CD8-positive, alpha-beta memory T cell (primary cell): ENCODE results near the gene RNASE4. TPM values are rescaled to one million over a fixed set of nuclear protein-coding genes. Genes with fewer than 3 reads are reported as not detected.
A peak's percentile ranks its signal among the peaks of the same experiment; 100 is the strongest.

ENCODE experiments used
- CTCF ChIA-PET: fragments of 350-600 bp; sonication (Branson Sonifier 250); formaldehyde crosslinking; loops from one replicate; lab custom pipeline; 2021; ENCODE audit warnings: antibody characterized with exemption; lab: Charles Lee
- POLR2A ChIA-PET: fragments of 350-600 bp; sonication (Branson Sonifier 250); formaldehyde crosslinking; loops from one replicate; lab custom pipeline; 2021; ENCODE audit warnings: antibody characterized with exemption; lab: Charles Lee
- DNase-seq, 5 donors: peaks; one replicate each; pipeline versions ENCODE4 v3.0.0 to v3.0.0-alpha.2; 2020 to 2022; ENCODE audit warnings: mixed read lengths in 1 of 5
- H3K27ac ChIP-seq: one replicate; pipeline ENCODE4 v1.7.0; 2013; ENCODE audit warnings: low read depth, mild to moderate bottlenecking, low read length, moderate library complexity
- H3K27me3 ChIP-seq: 2 replicates; pipeline ENCODE4 v1.7.0; 2013; ENCODE audit warnings: low read length, mild to moderate bottlenecking; ENCODE audit not compliant: insufficient read depth, poor library complexity, severe bottlenecking
- H3K36me3 ChIP-seq: 2 replicates; pipeline ENCODE4 v1.7.0; 2013; ENCODE audit warnings: mild to moderate bottlenecking, low read length, moderate library complexity; ENCODE audit not compliant: insufficient read depth
- H3K4me1 ChIP-seq: 2 replicates; pipeline ENCODE4 v1.7.0; 2013; ENCODE audit warnings: mild to moderate bottlenecking, low read length, moderate library complexity; ENCODE audit not compliant: insufficient read depth
- H3K4me3 ChIP-seq: 2 replicates; pipeline ENCODE4 v1.7.0; 2013; ENCODE audit warnings: mild to moderate bottlenecking, low read length
- H3K9me3 ChIP-seq: 2 replicates; pipeline ENCODE4 v1.7.0; 2013; ENCODE audit warnings: mild to moderate bottlenecking, low read length
- H3K27ac Mint-ChIP-seq, 8 donors: one replicate each; pipeline ENCODE4 v1.8.0; 2020 to 2021; ENCODE audit warnings: mixed read lengths in 8 of 8, mild to moderate bottlenecking in 6 of 8, inconsistent platforms in 3 of 8, moderate library complexity in 3 of 8
- H3K27me3 Mint-ChIP-seq, 2 donors: one replicate each; pipeline ENCODE4 v1.8.0; 2020 to 2021; ENCODE audit warnings: mixed read lengths in 2 of 2, mild to moderate bottlenecking in 1 of 2, moderate library complexity in 1 of 2
- H3K36me3 Mint-ChIP-seq, 3 donors: one replicate each; pipeline ENCODE4 v1.8.0; 2020 to 2021; ENCODE audit warnings: mixed read lengths in 3 of 3, inconsistent platforms in 1 of 3, mild to moderate bottlenecking in 1 of 3
- H3K4me1 Mint-ChIP-seq, 3 donors: one replicate each; pipeline ENCODE4 v1.8.0; 2020 to 2021; ENCODE audit warnings: mixed read lengths in 3 of 3, inconsistent platforms in 1 of 3, mild to moderate bottlenecking in 1 of 3
- H3K4me3 Mint-ChIP-seq, 7 donors: one replicate each; pipeline ENCODE4 v1.8.0; 2020 to 2021; ENCODE audit warnings: mixed read lengths in 7 of 7, mild to moderate bottlenecking in 6 of 7, moderate library complexity in 4 of 7, inconsistent platforms in 2 of 7
- H3K9me3 Mint-ChIP-seq, 5 donors: one replicate each; pipeline ENCODE4 v1.8.0; 2020 to 2022; ENCODE audit warnings: mixed read lengths in 5 of 5, mild to moderate bottlenecking in 3 of 5, moderate library complexity in 2 of 5, inconsistent platforms in 1 of 5
- polyA plus RNA-seq: library from polyadenylated mRNA; unstranded; fragments of 300-500 nt; fragmentation: Illumina TruSeq; gene quantifications from one replicate; pipeline ENCODE4 v1.2.3, GENCODE V29; 2021
- total RNA-seq, 2 experiments: library from RNA; stranded (reverse); gene quantifications; one replicate each; pipeline ENCODE4 v1.2.3, GENCODE V29; 2021

Gene RNASE4
- total and polyA plus RNA-seq, 3 experiments from 2014 or later, result 0.57 to 2.3 TPM; not detected in 1

GRCh38 chr14:20683125-20683890 is 1.1 kb upstream of the RNASE4 start:
- Mint-ChIP-seq H3K27ac (no peak overlapping the region), H3K27me3 (peaks cover 0 to 4% of the 10 kb centered on the region in 2 donors), H3K36me3 (peaks cover 0 to 5% (median 0%) of the 10 kb centered on the region in 3 donors), H3K9me3 (no peaks in the 10 kb centered on the region), H3K4me1 (peaks cover 6 to 10% (median 9%) of the 10 kb centered on the region in 3 donors), H3K4me3 (no peak overlapping the region)
- POLR2A ChIA-PET, result interaction anchor here (1.3 to 4.4 kb wide), 5 partner anchors 20 to 342 kb away, joined by 4 to 31 read pairs (median 7); partner anchors contain the start of genes PARP2 and PIP4P1
- Histone ChIP-seq H3K4me3 (peak overlapping the region; percentile 97), H3K27ac (peak overlapping the region; percentile 96), H3K4me1 (peaks cover 25% of the 10 kb centered on the region), H3K36me3 (no peaks in the 10 kb centered on the region), H3K27me3 (no peaks in the 10 kb centered on the region), H3K9me3 (no peaks in the 10 kb centered on the region)
- CTCF ChIA-PET, result interaction anchor here (0.9 to 4.7 kb wide), 10 partner anchors 15 to 355 kb away, joined by 3 to 35 read pairs (median 8); partner anchors contain the start of gene PARP2
- peak; percentile 48 to 84 (median 78) for DNase-seq

- no peak for DNase-seq
These were observed 499 bp downstream of the RNASE4 start for GRCh38 chr14:20684662-20685456.

GRCh38 chr14:20686386-20687143 is 2.2 kb downstream of the RNASE4 start:
- Mint-ChIP-seq H3K27me3 (no peaks in the 10 kb centered on the region), H3K36me3 (peaks cover 0 to 4% (median 0%) of the 10 kb centered on the region in 3 donors), H3K4me3 (peak overlapping the region in 1 of 7 donors; percentile 9), H3K27ac (peak overlapping the region in 1 of 8 donors; percentile 24), H3K9me3 (no peaks in the 10 kb centered on the region), H3K4me1 (peaks cover 10 to 16% (median 15%) of the 10 kb centered on the region in 3 donors)
- Histone ChIP-seq H3K4me1 (peaks cover 6% of the 10 kb centered on the region), H3K27me3 (no peaks in the 10 kb centered on the region), H3K36me3 (no peaks in the 10 kb centered on the region), H3K4me3 (no peak overlapping the region), H3K27ac (no peak overlapping the region), H3K9me3 (no peaks in the 10 kb centered on the region)
- no peak for DNase-seq
- CTCF ChIA-PET, result interaction anchor here (1.1 to 2.7 kb wide), 3 partner anchors 23 to 343 kb away, joined by 3 to 9 read pairs (median 3); partner anchors contain the start of gene PARP2
- POLR2A ChIA-PET, result interaction anchor here (0.5 kb wide), 1 partner anchor 344 kb away, joined by 8 read pairs; no protein-coding TSS in a partner anchor

More at GRCh38 chr14:20684662-20685456, 499 bp downstream of the RNASE4 start:
- Mint-ChIP-seq H3K9me3 (no peaks in the 10 kb centered on the region), H3K36me3 (peaks cover 0 to 5% (median 0%) of the 10 kb centered on the region in 3 donors), H3K4me1 (peaks cover 6 to 10% (median 9%) of the 10 kb centered on the region in 3 donors), H3K4me3 (no peak overlapping the region), H3K27ac (peak overlapping the region in 5 of 8 donors; percentile 30 to 93 (median 55)), H3K27me3 (peaks cover 0 to 4% of the 10 kb centered on the region in 2 donors)
- no peaks in the 10 kb centered on the region for H3K27me3 ChIP-seq
- no peaks in the 10 kb centered on the region for H3K9me3 ChIP-seq
- no peak overlapping the region for H3K27ac ChIP-seq
- peak overlapping the region; percentile 97 for H3K4me3 ChIP-seq
- peaks cover 22% of the 10 kb centered on the region for H3K4me1 ChIP-seq
- ChIA-PET CTCF (interaction anchor here (1.1 to 2.7 kb wide), 5 partner anchors 22 to 342 kb away, joined by 4 to 10 read pairs (median 7); partner anchors contain the start of gene PARP2), POLR2A (interaction anchor here (0.7 to 4.4 kb wide), 3 partner anchors 72 to 75 kb away, joined by 3 to 31 read pairs (median 3); no protein-coding TSS in a partner anchor)
- H3K36me3 ChIP-seq, result no peaks in the 10 kb centered on the region

GRCh38 chr14:20687362-20688166 is 3.2 kb downstream of the RNASE4 start:
- Mint-ChIP-seq H3K27ac (peak overlapping the region in 1 of 8 donors; percentile 24), H3K4me1 (peaks cover 10 to 16% (median 15%) of the 10 kb centered on the region in 3 donors), H3K4me3 (peak overlapping the region in 1 of 7 donors; percentile 3), H3K27me3 (peaks cover 3% of the 10 kb centered on the region in 2 donors), H3K36me3 (no peaks in the 10 kb centered on the region), H3K9me3 (no peaks in the 10 kb centered on the region)
- DNase-seq, result no peak
- no peaks in the 10 kb centered on the region for H3K27me3 ChIP-seq
- H3K4me3 ChIP-seq, result no peak overlapping the region
- no peaks in the 10 kb centered on the region for H3K36me3 ChIP-seq
- POLR2A ChIA-PET, result no interaction called here
- H3K27ac ChIP-seq, result no peak overlapping the region
- peaks cover 6% of the 10 kb centered on the region for H3K4me1 ChIP-seq
- H3K9me3 ChIP-seq, result no peaks in the 10 kb centered on the region
- CTCF ChIA-PET, result interaction anchor here (0.7 to 1.2 kb wide), 3 partner anchors 24 to 284 kb away, joined by 3 read pairs; no protein-coding TSS in a partner anchor

GRCh38 chr14:20688167-20688839 is 3.9 kb downstream of the RNASE4 start, which contains the start of gene ANG:
ANG (plus strand) TSS chr14:20688764; CDS start chr14:20693565, 4,801 bp downstream.
- CTCF ChIA-PET, result interaction anchor here (0.7 to 1.4 kb wide), 4 partner anchors 25 to 283 kb away, joined by 3 read pairs; no protein-coding TSS in a partner anchor
- H3K27ac ChIP-seq, result no peak within 1 kb of the TSS
- no peak within 1 kb of the TSS for H3K4me3 Mint-ChIP-seq
- H3K4me1 ChIP-seq, result peaks cover 6% of the 10 kb centered on the region
- POLR2A ChIA-PET, result no interaction called here
- H3K4me1 Mint-ChIP-seq, result peaks cover 10 to 16% (median 15%) of the 10 kb centered on the region in 3 donors
- no peaks in the 10 kb centered on the region for H3K9me3 ChIP-seq
- no peak within 1 kb of the TSS for H3K4me3 ChIP-seq
- H3K36me3 ChIP-seq, result no peaks in the 10 kb centered on the region
- H3K27me3 ChIP-seq, result no peaks in the 10 kb centered on the region
- H3K9me3 Mint-ChIP-seq, result no peaks in the 10 kb centered on the region
- no peaks in the 10 kb centered on the region for H3K36me3 Mint-ChIP-seq
- no peak for DNase-seq
- H3K27ac Mint-ChIP-seq, result peak within 1 kb of the TSS in 1 of 8 donors; percentile 5
- H3K27me3 Mint-ChIP-seq, result peaks cover 5 to 7% of the 10 kb centered on the region in 2 donors

GRCh38 chr14:20690848-20691640 is 6.7 kb downstream of the RNASE4 start:
- Mint-ChIP-seq H3K4me3 (peak overlapping the region in 1 of 7 donors; percentile 7), H3K9me3 (no peaks in the 10 kb centered on the region), H3K27me3 (peaks cover 7 to 8% of the 10 kb centered on the region in 2 donors), H3K27ac (peak overlapping the region in 1 of 8 donors; percentile 12), H3K4me1 (peaks cover 4 to 6% (median 5%) of the 10 kb centered on the region in 3 donors), H3K36me3 (no peaks in the 10 kb centered on the region)
- H3K4me1 ChIP-seq, result no peaks in the 10 kb centered on the region
- H3K9me3 ChIP-seq, result no peaks in the 10 kb centered on the region
- H3K36me3 ChIP-seq, result no peaks in the 10 kb centered on the region
- no peak overlapping the region for H3K27ac ChIP-seq
- CTCF ChIA-PET, result interaction anchor here (0.7 to 5.0 kb wide), 22 partner anchors 10 to 365 kb away, joined by 3 to 76 read pairs (median 4); no protein-coding TSS in a partner anchor
- POLR2A ChIA-PET, result interaction anchor here (0.7 to 1.1 kb wide), 2 partner anchors 29 to 78 kb away, joined by 3 read pairs; no protein-coding TSS in a partner anchor
- no peak overlapping the region for H3K4me3 ChIP-seq
- no peaks in the 10 kb centered on the region for H3K27me3 ChIP-seq
- peak in 4 of 5 donors; percentile 18 to 65 (median 54) for DNase-seq
